Gastroesophageal sphincter (tissue), 4 donors: Measurements from ENCODE around the gene MGAT3. TPM values are rescaled to one million over a fixed set of nuclear protein-coding genes. Genes with fewer than 3 reads are reported as not detected.

ENCODE experiments used
- ATAC-seq: fragments of 150-250 bp; one replicate; pipeline ENCODE4 v1.9.1; 2016; ENCODE audit warnings: mild to moderate bottlenecking, moderate library complexity
- H3K27ac ChIP-seq, 4 donors: fragments of 200-600 bp; sonication (generic) in 3 of 4; 1 replicate in 3 of 4; 2 replicates in 1 of 4; pipeline ENCODE4 v1.5.1; 2016 to 2019
- H3K27me3 ChIP-seq: fragments of 200-600 bp; sonication (generic); one replicate; pipeline ENCODE4 v1.5.1; 2019
- H3K36me3 ChIP-seq, 2 donors: fragments of 200-600 bp; sonication (generic); one replicate each; pipeline ENCODE4 v1.5.1; 2019; ENCODE audit warnings: control low read depth in 1 of 2
- H3K4me1 ChIP-seq, 3 donors: fragments of 200-600 bp; sonication (generic); 1 replicate in 2 of 3; 2 replicates in 1 of 3; pipeline ENCODE4 v1.5.1; 2016 to 2019; ENCODE audit warnings: control low read depth in 2 of 3
- H3K4me3 ChIP-seq, 2 donors: fragments of 200-600 bp; sonication (generic); one replicate each; pipeline ENCODE4 v1.5.1; 2019; ENCODE audit warnings: mild to moderate bottlenecking in 1 of 2, moderate library complexity in 1 of 2
- H3K9me3 ChIP-seq, 3 donors: fragments of 200-600 bp; sonication (generic); one replicate each; pipeline ENCODE4 v1.5.1; 2017 to 2019; ENCODE audit warnings: control low read depth in 2 of 3
- CTCF ChIP-seq, 4 experiments: fragments of 200-600 bp in 2 of 4; fragments of 450-650 bp in 2 of 4; sonication (generic) in 1 of 4; IDR thresholded peaks; one replicate each; pipeline ENCODE4 v1.5.1; 2017 to 2019; ENCODE audit warnings: antibody characterized with exemption in 4 of 4, mild to moderate bottlenecking in 2 of 4, moderate library complexity in 2 of 4
- EP300 ChIP-seq: sonication (generic); formaldehyde crosslinking; IDR thresholded peaks from one replicate; pipeline ENCODE4 v1.6.1; 2017; ENCODE audit warnings: antibody characterized with exemption, mild to moderate bottlenecking
- POLR2A ChIP-seq, 2 donors: fragments of 450-650 bp; IDR thresholded peaks; one replicate each; pipeline ENCODE4 v1.6.1; 2017; ENCODE audit warnings: antibody characterized with exemption in 2 of 2, mild to moderate bottlenecking in 2 of 2, moderate library complexity in 1 of 2
- POLR2AphosphoS5 ChIP-seq: sonication (generic); formaldehyde crosslinking; IDR thresholded peaks from one replicate; pipeline ENCODE4 v1.6.1; 2017; ENCODE audit warnings: antibody characterized with exemption
- WGBS, 2 donors: methylation state at CpG; one replicate each; pipeline ENCODE4 v1.1.5; 2018; ENCODE audit warnings: low coverage in 1 of 2; 5-methylcytosine and 5-hydroxymethylcytosine counted together
- total RNA-seq, 4 donors: library from RNA; depleted of rRNA; stranded (reverse); fragments of >200 nt; gene quantifications; one replicate each; pipeline ENCODE4 v1.1.0, GENCODE V29; 2016

The MGAT3 gene
- total RNA-seq, 4 donors from 2014 or later: 2.6 to 3.9 (median 2.9) TPM

- H3K4me3 ChIP-seq: peak overlapping the region in 1 of 2 donors; percentile 26
- peaks cover 48% of the 10 kb centered on the region for H3K27me3 ChIP-seq
- H3K27ac ChIP-seq: peak overlapping the region in 1 of 4 donors; percentile 9
- no peaks in the 10 kb centered on the region for H3K9me3 ChIP-seq
- H3K4me1 ChIP-seq: peaks cover 0 to 21% (median 5%) of the 10 kb centered on the region in 3 donors
- TF ChIP-seq POLR2AphosphoS5: no peak
- TF ChIP-seq POLR2A (IDR thresholded peaks at IDR 0.05): no peak
- TF ChIP-seq CTCF (IDR thresholded peaks at IDR 0.05): no peak
- TF ChIP-seq EP300: no peak
- H3K36me3 ChIP-seq: peaks cover 0 to 24% of the 10 kb centered on the region in 2 donors
- peak; percentile 5 for ATAC-seq
- WGBS, 2 donors: 16 to 37% methylated on average over 8 to 9 of the region's 16 CpGs
Measured at GRCh38 chr22:39437791-39438704, 18.8 kb upstream of the MGAT3 start.

GRCh38 chr22:39439170-39439569, 17.6 kb upstream of the MGAT3 start:
- H3K4me3 ChIP-seq: no peak overlapping the region
- H3K36me3 ChIP-seq: peaks cover 0 to 14% of the 10 kb centered on the region in 2 donors
- ATAC-seq: no peak
- WGBS, 2 donors: 25 to 54% methylated on average over 3 to 6 of the region's 8 CpGs
- peaks cover 0 to 21% (median 5%) of the 10 kb centered on the region in 3 donors for H3K4me1 ChIP-seq
- H3K27ac ChIP-seq: no peak overlapping the region
- TF ChIP-seq POLR2A (IDR thresholded peaks at IDR 0.05): no peak
- no peak for TF ChIP-seq EP300
- TF ChIP-seq POLR2AphosphoS5: no peak
- TF ChIP-seq CTCF (IDR thresholded peaks at IDR 0.05): no peak
- peaks cover 59% of the 10 kb centered on the region for H3K27me3 ChIP-seq
- no peaks in the 10 kb centered on the region for H3K9me3 ChIP-seq

GRCh38 chr22:39443398-39443797, 13.4 kb upstream of the MGAT3 start:
- Histone ChIP-seq H3K9me3 (no peaks in the 10 kb centered on the region), H3K27ac (no peak overlapping the region), H3K27me3 (peaks cover 93% of the 10 kb centered on the region), H3K36me3 (no peaks in the 10 kb centered on the region), H3K4me3 (no peak overlapping the region), H3K4me1 (peaks cover 0 to under 1% (median 0%) of the 10 kb centered on the region in 3 donors)
- 83 to 84% methylated on average over 4 of the region's 6 CpGs for WGBS, 2 donors
- TF ChIP-seq EP300 (no peak), CTCF (IDR thresholded peaks at IDR 0.05) (no peak), POLR2AphosphoS5 (no peak), POLR2A (IDR thresholded peaks at IDR 0.05) (no peak)
- ATAC-seq: no peak

DNA sequence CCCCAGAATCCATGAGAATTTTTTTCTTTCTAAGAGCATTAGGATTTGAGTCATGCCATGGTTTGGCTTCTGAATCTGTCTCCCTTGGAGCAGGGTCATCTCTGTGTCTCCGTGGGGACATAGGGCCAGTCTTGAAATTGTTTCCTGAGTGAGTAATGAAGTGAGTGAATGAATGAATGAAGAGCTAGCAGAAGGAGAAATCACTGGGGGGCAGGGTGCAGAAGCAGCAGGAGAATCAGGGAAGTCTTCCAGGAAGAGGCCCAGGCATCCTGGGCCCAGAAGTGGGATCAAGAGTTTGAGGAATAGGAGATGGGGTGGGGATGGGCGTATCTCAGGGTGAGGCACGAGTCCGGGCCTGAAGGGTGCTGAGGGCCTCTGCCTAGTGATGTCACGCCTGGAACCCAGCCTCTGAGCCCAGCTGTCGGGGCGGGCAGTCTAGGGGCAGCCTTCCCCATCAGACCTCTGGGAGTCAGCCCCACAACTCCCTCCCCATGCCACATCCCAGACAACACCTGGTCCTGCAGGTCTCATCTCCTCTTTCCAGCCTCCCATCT, 12.5 kb upstream of the MGAT3 start:
- ATAC-seq: no peak
- H3K4me1 ChIP-seq: no peaks in the 10 kb centered on the region
- H3K9me3 ChIP-seq: no peaks in the 10 kb centered on the region
- 81% methylated on average over 4 of the region's 7 CpGs; no CpG with 5 or more reads in 1 of the 2 donors for WGBS, 2 donors
- TF ChIP-seq POLR2A (IDR thresholded peaks at IDR 0.05) (no peak), CTCF (IDR thresholded peaks at IDR 0.05) (no peak), POLR2AphosphoS5 (no peak), EP300 (no peak)
- H3K27me3 ChIP-seq: peaks cover 93% of the 10 kb centered on the region
- no peak overlapping the region for H3K4me3 ChIP-seq
- H3K27ac ChIP-seq: no peak overlapping the region
- H3K36me3 ChIP-seq: no peaks in the 10 kb centered on the region
